Mesothelial cell of epicardium (in vitro differentiated cells): Measurements from ENCODE around the gene CAMTA1. TPM values are rescaled to one million over a fixed set of nuclear protein-coding genes. Genes with fewer than 3 reads are reported as not detected.

Source experiments
- DNase-seq, 2 experiments: peaks; one replicate each; pipeline ENCODE4 v3.0.0; 2021; ENCODE audit warnings: low spot score in 2 of 2; ENCODE audit not compliant: unreplicated experiment in 2 of 2
- H3K27ac Mint-ChIP-seq: 2 replicates; pipeline ENCODE4 v1.8.0; 2021; ENCODE audit warnings: mixed read lengths
- H3K27me3 Mint-ChIP-seq: 2 replicates; pipeline ENCODE4 v1.8.0; 2021; ENCODE audit warnings: low read depth, mixed read lengths
- H3K36me3 Mint-ChIP-seq: 2 replicates; pipeline ENCODE4 v1.8.0; 2021; ENCODE audit warnings: mixed read lengths
- H3K4me1 Mint-ChIP-seq: 2 replicates; pipeline ENCODE4 v1.8.0; 2021; ENCODE audit warnings: mixed read lengths
- H3K4me3 Mint-ChIP-seq: 2 replicates; pipeline ENCODE4 v1.8.0; 2021; ENCODE audit warnings: mild to moderate bottlenecking, moderate library complexity, mixed read lengths
- H3K9me3 Mint-ChIP-seq: 2 replicates; pipeline ENCODE4 v1.8.0; 2021; ENCODE audit warnings: mixed read lengths
- total RNA-seq: library from RNA; stranded (reverse); gene quantifications from 3 replicates; pipeline ENCODE4 v1.2.1, GENCODE V29; 2021
- TF ChIP-seq, protein P1 (sequence below): fragments of 200-600 bp; sonication (generic); IDR thresholded peaks from one replicate; pipeline ENCODE4 v1.5.0; 2021; ENCODE audit warnings: antibody characterized with exemption; ENCODE audit not compliant: unreplicated experiment

The CAMTA1 gene
- total RNA-seq, 1 donor from 2014 or later: 70.4 TPM

DNA sequence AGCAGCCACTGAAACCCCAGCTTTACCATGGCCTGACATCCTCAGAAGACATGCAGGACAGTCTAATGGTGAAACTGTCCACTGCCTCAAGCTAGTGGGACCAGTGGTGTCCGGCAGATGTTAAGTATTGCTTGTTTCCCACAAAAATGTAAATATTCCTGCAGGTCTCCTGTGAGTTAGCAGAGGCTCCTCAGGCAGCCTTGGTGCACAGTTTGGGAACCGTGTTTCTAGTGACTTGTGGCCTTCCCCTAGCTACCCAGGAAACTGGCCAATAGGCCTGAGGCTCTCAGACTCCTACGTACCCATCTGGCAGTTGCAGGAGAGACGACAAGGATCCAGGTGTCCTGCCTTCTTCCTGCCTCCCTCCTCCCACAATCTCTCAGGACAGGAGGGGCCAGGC, 142.4 kb downstream of the CAMTA1 start:
- TF ChIP-seq, protein P1, sequence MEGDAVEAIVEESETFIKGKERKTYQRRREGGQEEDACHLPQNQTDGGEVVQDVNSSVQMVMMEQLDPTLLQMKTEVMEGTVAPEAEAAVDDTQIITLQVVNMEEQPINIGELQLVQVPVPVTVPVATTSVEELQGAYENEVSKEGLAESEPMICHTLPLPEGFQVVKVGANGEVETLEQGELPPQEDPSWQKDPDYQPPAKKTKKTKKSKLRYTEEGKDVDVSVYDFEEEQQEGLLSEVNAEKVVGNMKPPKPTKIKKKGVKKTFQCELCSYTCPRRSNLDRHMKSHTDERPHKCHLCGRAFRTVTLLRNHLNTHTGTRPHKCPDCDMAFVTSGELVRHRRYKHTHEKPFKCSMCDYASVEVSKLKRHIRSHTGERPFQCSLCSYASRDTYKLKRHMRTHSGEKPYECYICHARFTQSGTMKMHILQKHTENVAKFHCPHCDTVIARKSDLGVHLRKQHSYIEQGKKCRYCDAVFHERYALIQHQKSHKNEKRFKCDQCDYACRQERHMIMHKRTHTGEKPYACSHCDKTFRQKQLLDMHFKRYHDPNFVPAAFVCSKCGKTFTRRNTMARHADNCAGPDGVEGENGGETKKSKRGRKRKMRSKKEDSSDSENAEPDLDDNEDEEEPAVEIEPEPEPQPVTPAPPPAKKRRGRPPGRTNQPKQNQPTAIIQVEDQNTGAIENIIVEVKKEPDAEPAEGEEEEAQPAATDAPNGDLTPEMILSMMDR: no peak
- H3K27ac Mint-ChIP-seq: no peak overlapping the region
- H3K9me3 Mint-ChIP-seq: no peaks in the 10 kb centered on the region
- H3K4me1 Mint-ChIP-seq: no peaks in the 10 kb centered on the region
- peaks cover 31% of the 10 kb centered on the region for H3K27me3 Mint-ChIP-seq
- no peak overlapping the region for H3K4me3 Mint-ChIP-seq
- no peak for DNase-seq
- H3K36me3 Mint-ChIP-seq: no peaks in the 10 kb centered on the region

DNA sequence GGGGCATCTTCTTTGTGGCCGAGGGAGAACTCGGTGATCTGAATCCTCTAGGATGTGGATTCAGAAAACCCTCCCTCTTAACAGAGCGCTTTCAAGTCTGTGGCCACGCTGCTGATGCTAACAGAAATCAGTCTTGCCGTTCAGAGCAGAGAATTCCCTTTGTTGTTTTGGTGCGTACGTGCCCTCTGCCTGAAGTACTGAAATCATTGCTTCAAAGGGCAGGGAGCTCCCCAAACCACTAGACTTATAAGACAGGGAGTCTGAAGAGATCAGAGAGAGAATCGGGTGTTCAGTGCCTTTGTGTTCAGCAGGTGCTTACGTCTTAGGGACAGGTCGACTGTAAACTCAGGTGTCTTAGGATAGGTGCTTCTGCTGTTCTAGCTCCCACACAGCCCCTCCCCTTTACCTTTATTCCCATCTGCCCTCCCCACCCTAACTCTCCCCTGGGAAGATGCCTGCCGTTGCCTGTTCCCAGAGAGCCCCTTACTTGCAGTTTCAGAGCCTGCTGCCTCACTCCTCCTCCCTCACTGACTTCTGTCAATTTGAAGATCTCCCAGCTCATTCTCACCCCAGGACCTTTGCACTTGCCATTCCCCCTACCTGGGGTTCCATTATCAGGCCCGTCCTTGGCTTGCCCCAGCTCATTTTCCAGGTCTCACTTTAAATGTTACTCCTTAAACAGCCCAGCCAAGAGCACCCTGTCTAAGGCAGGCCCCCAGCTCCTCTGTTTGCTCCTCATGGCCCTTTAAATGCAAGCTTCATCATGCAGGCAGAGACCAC, 143.0 kb downstream of the CAMTA1 start:
- no peaks in the 10 kb centered on the region for H3K9me3 Mint-ChIP-seq
- no peaks in the 10 kb centered on the region for H3K4me1 Mint-ChIP-seq
- TF ChIP-seq, protein P1: no peak
- no peak for DNase-seq
- H3K27me3 Mint-ChIP-seq: peaks cover 30% of the 10 kb centered on the region
- H3K4me3 Mint-ChIP-seq: no peak overlapping the region
- H3K36me3 Mint-ChIP-seq: no peaks in the 10 kb centered on the region
- H3K27ac Mint-ChIP-seq: no peak overlapping the region

DNA sequence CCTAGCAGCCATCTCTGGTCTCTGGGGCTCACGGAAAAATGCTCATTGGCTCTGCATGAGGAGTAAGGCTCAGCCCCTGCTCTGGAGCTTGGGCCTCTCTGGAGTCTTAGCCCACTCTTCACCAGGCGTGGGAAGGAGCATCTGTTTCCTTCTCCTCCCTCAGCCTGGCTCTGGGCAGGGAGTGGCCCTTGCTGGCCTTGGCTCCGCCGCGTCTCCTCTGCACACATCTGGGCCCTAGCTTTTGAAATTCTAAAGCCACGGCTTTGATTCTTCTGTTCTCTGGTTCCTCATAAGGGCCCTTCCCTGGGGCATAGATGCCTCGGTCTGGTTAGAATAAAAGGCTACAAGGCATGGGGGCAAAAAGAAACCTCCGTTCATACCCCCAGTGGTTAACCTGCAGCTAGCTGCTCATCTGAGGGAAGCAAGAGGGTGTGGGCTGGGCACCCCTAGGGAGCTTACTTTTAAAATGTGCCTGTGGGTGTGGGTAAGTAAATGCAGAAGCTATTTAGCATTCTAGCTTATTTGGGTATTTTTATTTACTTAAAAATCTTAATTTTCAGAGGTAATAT, 145.6 kb downstream of the CAMTA1 start:
- DNase-seq: no peak
- Mint-ChIP-seq H3K27ac (no peak overlapping the region), H3K4me1 (no peaks in the 10 kb centered on the region), H3K9me3 (no peaks in the 10 kb centered on the region), H3K4me3 (no peak overlapping the region), H3K36me3 (no peaks in the 10 kb centered on the region), H3K27me3 (peaks cover 41% of the 10 kb centered on the region)
- TF ChIP-seq, protein P1: no peak

DNA sequence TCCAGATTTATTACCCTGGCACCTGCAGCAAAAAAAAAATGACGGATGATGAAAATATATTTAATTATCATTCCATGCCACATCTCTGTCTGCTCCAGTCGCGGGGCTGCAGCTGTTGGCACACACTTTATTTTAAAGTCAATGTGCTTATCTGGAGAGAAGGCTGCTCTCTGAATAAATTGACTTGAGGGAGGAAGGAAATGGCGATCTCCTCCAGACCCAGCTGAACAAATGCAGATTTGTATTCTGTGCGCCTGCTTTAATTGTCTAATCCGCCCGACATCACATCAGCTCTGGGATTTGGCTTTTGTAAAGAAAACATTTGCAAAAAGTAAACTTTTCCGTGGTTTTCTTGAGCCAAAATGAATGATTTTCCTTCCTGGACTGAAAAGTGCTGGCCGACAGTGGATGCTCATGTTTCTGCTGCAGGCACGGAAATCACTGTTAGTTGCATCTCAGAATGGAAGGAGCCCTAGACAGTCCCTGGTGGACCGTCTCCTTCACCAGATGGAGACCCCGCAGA, 150.2 kb downstream of the CAMTA1 start:
- Mint-ChIP-seq H3K27ac (no peak overlapping the region), H3K4me3 (no peak overlapping the region), H3K9me3 (no peaks in the 10 kb centered on the region), H3K4me1 (no peaks in the 10 kb centered on the region), H3K27me3 (peaks cover 29% of the 10 kb centered on the region), H3K36me3 (peaks cover 1% of the 10 kb centered on the region)
- TF ChIP-seq, protein P1: no peak
- DNase-seq: no peak

DNA sequence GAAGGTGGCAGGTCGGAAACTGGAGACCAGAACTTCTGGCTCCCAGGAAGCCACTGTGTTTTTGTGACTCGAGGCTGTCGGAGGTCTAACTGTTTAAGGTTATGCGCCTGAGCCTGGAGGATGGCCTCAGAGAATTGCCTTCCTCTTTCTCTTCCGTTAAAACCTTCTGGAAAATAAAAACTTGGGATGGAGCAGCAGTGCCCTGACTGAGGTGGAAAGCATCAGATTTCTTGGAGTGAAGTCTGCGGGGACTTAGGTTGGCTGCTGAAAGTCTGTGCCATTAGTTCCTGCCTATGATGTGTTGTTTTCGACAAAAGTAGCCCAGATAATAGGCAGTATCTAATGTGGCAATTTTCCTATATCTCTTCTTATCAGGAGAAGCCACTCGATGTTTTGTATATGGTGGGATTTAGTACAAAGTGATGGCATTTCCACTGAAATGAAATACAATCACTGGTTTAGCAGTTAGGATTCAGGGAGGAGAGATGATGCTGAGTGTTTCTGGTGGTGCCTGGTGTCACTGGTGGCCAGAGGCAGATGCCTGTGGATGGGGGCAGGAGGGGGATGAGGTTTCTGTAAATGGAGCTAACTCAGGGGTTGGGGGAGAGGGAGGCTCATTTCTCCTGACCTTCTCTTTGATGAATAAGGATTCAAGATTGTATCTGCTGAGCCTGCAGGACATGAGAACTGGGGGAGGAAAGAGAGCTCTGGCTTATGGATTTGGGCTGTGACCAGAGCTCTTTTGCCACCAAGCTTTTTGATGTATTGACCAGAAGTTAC, 150.8 kb downstream of the CAMTA1 start:
- H3K9me3 Mint-ChIP-seq: no peaks in the 10 kb centered on the region
- no peaks in the 10 kb centered on the region for H3K4me1 Mint-ChIP-seq
- no peak overlapping the region for H3K27ac Mint-ChIP-seq
- peaks cover 2% of the 10 kb centered on the region for H3K36me3 Mint-ChIP-seq
- no peak for DNase-seq
- H3K4me3 Mint-ChIP-seq: no peak overlapping the region
- peaks cover 29% of the 10 kb centered on the region for H3K27me3 Mint-ChIP-seq
- TF ChIP-seq, protein P1: no peak
